K562 (cell line): ENCODE measurements around the gene CLHC1. TPM values are rescaled to one million over a fixed set of nuclear protein-coding genes. Genes with fewer than 3 reads are reported as not detected.

Experiments used
- EHMT2 ChIP-seq: fragments of 450-650 bp; IDR thresholded peaks from 2 replicates; pipeline ENCODE4 v1.6.1; 2018; ENCODE audit warnings: antibody characterized with exemption
- FIP1L1 ChIP-seq: fragments of 200-400 bp; formaldehyde crosslinking; IDR thresholded peaks from 2 replicates; pipeline ENCODE4 v1.6.1; 2018; ENCODE audit warnings: mild to moderate bottlenecking, low read depth, low read length; ENCODE audit not compliant: poor library complexity, severe bottlenecking
- GTF2E2 ChIP-seq: fragments of 200-800 bp; sonication (Bioruptor generic); IDR thresholded peaks from 2 replicates; pipeline ENCODE4 v1.6.1; 2016; ENCODE audit warnings: missing genetic modification characterization, missing compliant biosample characterization
- HDAC3 ChIP-seq: fragments of 450-650 bp; IDR thresholded peaks from 2 replicates; pipeline ENCODE4 v1.6.1; 2018; ENCODE audit warnings: borderline replicate concordance, mild to moderate bottlenecking, moderate library complexity; ENCODE audit not compliant: partially characterized antibody
- HEY1 ChIP-seq: fragments of 250-450 bp; sonication (Bioruptor Pico); IDR thresholded peaks from 2 replicates; pipeline ENCODE4 v1.5.0; 2020; ENCODE audit warnings: mild to moderate bottlenecking, moderate library complexity, borderline replicate concordance
- MCM3 ChIP-seq: fragments of 450-650 bp; IDR thresholded peaks from 2 replicates; pipeline ENCODE4 v1.6.1; 2016
- POLR2AphosphoS5 ChIP-seq: IDR thresholded peaks from 2 replicates; pipeline ENCODE4 v1.6.1; 2011; ENCODE audit warnings: mild to moderate bottlenecking, low read depth, low read length, moderate library complexity; ENCODE audit not compliant: control insufficient read depth, insufficient read depth
- RBM22 ChIP-seq: fragments of 200-400 bp; formaldehyde crosslinking; IDR thresholded peaks from 2 replicates; pipeline ENCODE4 v1.6.1; 2018; ENCODE audit warnings: low read length, low read depth; ENCODE audit not compliant: poor library complexity, severe bottlenecking
- SIRT6 ChIP-seq: IDR thresholded peaks from one replicate; pipeline ENCODE4 v1.6.1; 2012; ENCODE audit warnings: low read depth, mild to moderate bottlenecking, control low read depth, inconsistent platforms, low read length, moderate library complexity
- SP2 ChIP-seq: IDR thresholded peaks from 2 replicates; pipeline ENCODE4 v1.6.1; 2011; ENCODE audit warnings: mild to moderate bottlenecking, low read depth, low read length, moderate library complexity; ENCODE audit not compliant: poor library complexity, severe bottlenecking; ENCODE audit errors: extremely low read depth
- STAT5A ChIP-seq: IDR thresholded peaks from 2 replicates; pipeline ENCODE4 v1.6.1; 2012; ENCODE audit warnings: low read length, inconsistent platforms, borderline replicate concordance
- TAF9B ChIP-seq: fragments of 450-650 bp; IDR thresholded peaks from 2 replicates; pipeline ENCODE4 v1.6.1; 2018; ENCODE audit warnings: mild to moderate bottlenecking; ENCODE audit not compliant: partially characterized antibody
- TCF3 ChIP-seq: sonication (generic); formaldehyde crosslinking; IDR thresholded peaks from 2 replicates; pipeline ENCODE4 v1.4.0; 2020; ENCODE audit warnings: mild to moderate bottlenecking, missing genetic modification reagents
- ZNF184 ChIP-seq: sonication (generic); formaldehyde crosslinking; IDR thresholded peaks from 2 replicates; pipeline ENCODE4 v1.5.0; 2020; ENCODE audit warnings: missing genetic modification reagents
- ZNF764 ChIP-seq: fragments of 250-450 bp; sonication (Bioruptor Pico); IDR thresholded peaks from 2 replicates; pipeline ENCODE4 v1.4.0; 2020; ENCODE audit warnings: low read depth, mild to moderate bottlenecking, moderate library complexity
- polyA plus RNA-seq, 8 experiments: library from polyadenylated mRNA; depleted of rRNA in 4 of 8; stranded (reverse) in 5 of 8; unstranded in 3 of 8; fragments of >200 nt; fragmentation: Nextera tagmentation in 2 of 8; fragmentation: Illumina TruSeq in 1 of 8; extraction: Ambion mirVana in 2 of 8; extraction: Trizol in 1 of 8; gene quantifications; 2 replicates each; pipeline versions ENCODE4 v1.2.1 to v1.2.3, GENCODE V29; 2011 to 2014; ENCODE audit warnings: inconsistent platforms in 1 of 8, missing spikeins in 1 of 8
- total RNA-seq, 7 experiments: library from RNA; depleted of rRNA in 6 of 7; stranded (reverse); fragments of >200 nt in 6 of 7; fragmentation: Illumina TruSeq in 2 of 7; extraction: Trizol in 2 of 7; gene quantifications; 2 replicates each; pipeline versions ENCODE4 v1.2.1 to v1.2.3, GENCODE V29; 2011 to 2021; ENCODE audit warnings: low replicate concordance in 1 of 7
- TF ChIP-seq, protein P1 (sequence below): fragments of 450-650 bp; IDR thresholded peaks from 2 replicates; pipeline ENCODE4 v1.6.1; 2016; ENCODE audit warnings: low read depth
- TF ChIP-seq, protein P2 (sequence below), 2 experiments: fragments of 200-800 bp in 1 of 2; sonication (Bioruptor generic) in 1 of 2; sonication (generic) in 1 of 2; formaldehyde crosslinking in 1 of 2; IDR thresholded peaks in 1 of 2; conservative IDR thresholded peaks in 1 of 2; 2 replicates each; pipeline versions ENCODE4 v1.5.0 to v1.6.1; 2016 to 2020; ENCODE audit warnings: missing compliant biosample characterization in 1 of 2, missing genetic modification characterization in 1 of 2, missing genetic modification reagents in 1 of 2

The CLHC1 gene
- total and polyA plus RNA-seq, 9 of the 15 experiments (the other 6 are each of a cell fraction or from before 2014, with no cell fraction given): 3.7 to 14.3 (median 8.6) TPM

DNA sequence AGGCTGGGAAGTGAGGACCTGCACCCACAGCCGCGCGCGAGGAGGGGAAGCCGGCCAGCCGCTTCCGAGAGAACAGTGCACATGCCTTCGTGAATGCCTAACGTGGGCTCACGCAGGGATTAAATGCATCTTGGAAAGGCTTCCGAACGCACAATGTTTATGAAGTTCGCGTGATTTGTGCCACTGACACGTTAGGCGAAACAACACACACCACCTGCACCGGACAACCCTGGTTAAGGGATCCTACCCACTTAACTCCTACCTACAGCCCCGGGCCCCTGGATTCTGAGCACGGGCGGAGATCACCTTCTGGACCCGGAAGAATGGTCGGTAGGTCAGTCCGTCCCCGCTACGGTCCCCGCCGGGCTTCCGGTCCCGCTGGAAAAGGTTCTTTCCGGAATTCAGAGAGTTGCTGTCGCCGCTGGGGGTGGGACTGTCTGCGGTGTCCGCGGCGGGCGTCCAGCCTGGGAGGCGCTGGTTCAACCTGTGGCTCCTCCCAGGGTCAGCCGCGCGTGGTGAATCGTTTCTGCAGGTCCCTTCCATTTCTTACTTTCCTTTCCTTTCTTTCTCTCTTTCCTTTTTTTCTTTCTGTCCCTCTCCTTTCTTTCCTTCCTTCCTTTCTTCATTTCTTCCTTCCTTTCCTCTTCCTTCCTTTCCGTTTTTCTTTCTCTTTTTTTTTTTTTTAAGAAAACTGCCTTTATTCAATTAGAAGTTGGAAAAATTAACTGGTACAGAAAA lies 37.0 kb upstream of the CLHC1 start, which contains the start of gene MTIF2 (continued):
- TF ChIP-seq ZNF184 (no peak), TCF3 (CRISPR knock-in tag) (peak; percentile 26; the same call in 1 of the 2 replicates), GTF2E2 (tag) (peak; percentile 97), HDAC3 (no peak), ZNF764 (CRISPR knock-in tag) (peak; percentile 79), MCM3 (no peak), FIP1L1 (peak; percentile 59), STAT5A (no peak; the same call in 1 of the 2 replicates), POLR2AphosphoS5 (peak; percentile 95), TAF9B (peak; percentile 89), SIRT6 (no peak), SP2 (peak; percentile 6), RBM22 (peak; percentile 52), HEY1 (CRISPR knock-in tag) (no peak), EHMT2 (0 out of 2 replicates have a peak, but pooled peaks have one; percentile 33)
- TF ChIP-seq, protein P1, sequence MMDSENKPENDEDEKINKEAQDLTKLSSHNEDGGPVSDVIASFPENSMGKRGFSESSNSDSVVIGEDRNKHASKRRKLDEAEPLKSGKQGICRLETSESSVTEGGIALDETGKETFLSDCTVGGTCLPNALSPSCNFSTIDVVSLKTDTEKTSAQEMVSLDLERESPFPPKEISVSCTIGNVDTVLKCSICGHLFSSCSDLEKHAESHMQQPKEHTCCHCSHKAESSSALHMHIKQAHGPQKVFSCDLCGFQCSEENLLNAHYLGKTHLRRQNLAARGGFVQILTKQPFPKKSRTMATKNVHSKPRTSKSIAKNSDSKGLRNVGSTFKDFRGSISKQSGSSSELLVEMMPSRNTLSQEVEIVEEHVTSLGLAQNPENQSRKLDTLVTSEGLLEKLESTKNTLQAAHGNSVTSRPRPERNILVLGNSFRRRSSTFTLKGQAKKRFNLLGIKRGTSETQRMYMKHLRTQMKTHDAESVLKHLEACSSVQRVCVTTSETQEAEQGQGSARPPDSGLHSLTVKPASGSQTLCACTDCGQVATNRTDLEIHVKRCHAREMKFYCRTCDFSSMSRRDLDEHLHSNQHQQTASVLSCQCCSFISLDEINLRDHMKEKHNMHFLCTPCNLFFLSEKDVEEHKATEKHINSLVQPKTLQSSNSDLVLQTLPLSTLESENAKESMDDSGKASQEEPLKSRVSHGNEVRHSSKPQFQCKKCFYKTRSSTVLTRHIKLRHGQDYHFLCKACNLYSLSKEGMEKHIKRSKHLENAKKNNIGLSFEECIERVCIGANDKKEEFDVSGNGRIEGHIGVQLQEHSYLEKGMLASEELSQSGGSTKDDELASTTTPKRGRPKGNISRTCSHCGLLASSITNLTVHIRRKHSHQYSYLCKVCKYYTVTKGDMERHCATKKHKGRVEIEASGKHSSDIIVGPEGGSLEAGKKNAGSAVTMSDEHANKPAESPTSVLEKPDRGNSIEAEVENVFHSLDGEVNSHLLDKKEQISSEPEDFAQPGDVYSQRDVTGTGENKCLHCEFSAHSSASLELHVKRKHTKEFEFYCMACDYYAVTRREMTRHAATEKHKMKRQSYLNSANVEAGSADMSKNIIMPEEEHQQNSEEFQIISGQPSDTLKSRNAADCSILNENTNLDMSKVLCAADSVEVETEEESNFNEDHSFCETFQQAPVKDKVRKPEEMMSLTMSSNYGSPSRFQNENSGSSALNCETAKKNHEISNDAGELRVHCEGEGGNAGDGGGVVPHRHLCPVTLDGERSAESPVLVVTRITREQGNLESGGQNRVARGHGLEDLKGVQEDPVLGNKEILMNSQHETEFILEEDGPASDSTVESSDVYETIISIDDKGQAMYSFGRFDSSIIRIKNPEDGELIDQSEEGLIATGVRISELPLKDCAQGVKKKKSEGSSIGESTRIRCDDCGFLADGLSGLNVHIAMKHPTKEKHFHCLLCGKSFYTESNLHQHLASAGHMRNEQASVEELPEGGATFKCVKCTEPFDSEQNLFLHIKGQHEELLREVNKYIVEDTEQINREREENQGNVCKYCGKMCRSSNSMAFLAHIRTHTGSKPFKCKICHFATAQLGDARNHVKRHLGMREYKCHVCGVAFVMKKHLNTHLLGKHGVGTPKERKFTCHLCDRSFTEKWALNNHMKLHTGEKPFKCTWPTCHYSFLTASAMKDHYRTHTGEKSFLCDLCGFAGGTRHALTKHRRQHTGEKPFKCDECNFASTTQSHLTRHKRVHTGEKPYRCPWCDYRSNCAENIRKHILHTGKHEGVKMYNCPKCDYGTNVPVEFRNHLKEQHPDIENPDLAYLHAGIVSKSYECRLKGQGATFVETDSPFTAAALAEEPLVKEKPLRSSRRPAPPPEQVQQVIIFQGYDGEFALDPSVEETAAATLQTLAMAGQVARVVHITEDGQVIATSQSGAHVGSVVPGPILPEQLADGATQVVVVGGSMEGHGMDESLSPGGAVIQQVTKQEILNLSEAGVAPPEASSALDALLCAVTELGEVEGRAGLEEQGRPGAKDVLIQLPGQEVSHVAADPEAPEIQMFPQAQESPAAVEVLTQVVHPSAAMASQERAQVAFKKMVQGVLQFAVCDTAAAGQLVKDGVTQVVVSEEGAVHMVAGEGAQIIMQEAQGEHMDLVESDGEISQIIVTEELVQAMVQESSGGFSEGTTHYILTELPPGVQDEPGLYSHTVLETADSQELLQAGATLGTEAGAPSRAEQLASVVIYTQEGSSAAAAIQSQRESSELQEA: peak; percentile 44; the same call in 1 of the 2 replicates
- TF ChIP-seq, protein P2, sequence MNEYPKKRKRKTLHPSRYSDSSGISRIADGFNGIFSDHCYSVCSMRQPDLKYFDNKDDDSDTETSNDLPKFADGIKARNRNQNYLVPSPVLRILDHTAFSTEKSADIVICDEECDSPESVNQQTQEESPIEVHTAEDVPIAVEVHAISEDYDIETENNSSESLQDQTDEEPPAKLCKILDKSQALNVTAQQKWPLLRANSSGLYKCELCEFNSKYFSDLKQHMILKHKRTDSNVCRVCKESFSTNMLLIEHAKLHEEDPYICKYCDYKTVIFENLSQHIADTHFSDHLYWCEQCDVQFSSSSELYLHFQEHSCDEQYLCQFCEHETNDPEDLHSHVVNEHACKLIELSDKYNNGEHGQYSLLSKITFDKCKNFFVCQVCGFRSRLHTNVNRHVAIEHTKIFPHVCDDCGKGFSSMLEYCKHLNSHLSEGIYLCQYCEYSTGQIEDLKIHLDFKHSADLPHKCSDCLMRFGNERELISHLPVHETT (CRISPR knock-in tag; conservative IDR thresholded peaks at IDR 0.05 in 1 of 2, IDR thresholded peaks at IDR 0.05 in 1 of 2): peak in 1 of 2 experiments; percentile 82; a peak in 1 of 4 replicates
